Stimulated activated effector memory CD8-positive, alpha-beta T cell treated with anti-CD3 and anti-CD28 coated beads, Interleukin-12 subunit alpha, Interleukin-12 subunit beta, amount 100 ng/mL, for 72 hours (primary cell): Measurements from ENCODE around the gene PTPRM.

Experiments
- ATAC-seq: fragments of 150-1000 bp; cut with Tn5 transposase; 2 replicates; pipeline ENCODE4 v1.10.0; 2021
- DNase-seq, 2 donors: peaks; one replicate each; pipeline ENCODE4 v3.0.0; 2021 to 2022; ENCODE audit warnings: low spot score in 2 of 2
- H3K27ac Mint-ChIP-seq: one replicate; pipeline ENCODE4 v1.8.0; 2022; ENCODE audit warnings: mild to moderate bottlenecking, mixed read lengths
- H3K36me3 Mint-ChIP-seq: one replicate; pipeline ENCODE4 v1.8.0; 2022; ENCODE audit warnings: mild to moderate bottlenecking, mixed read lengths
- H3K4me1 Mint-ChIP-seq: one replicate; pipeline ENCODE4 v1.8.0; 2022; ENCODE audit warnings: mixed read lengths
- H3K4me3 Mint-ChIP-seq: one replicate; pipeline ENCODE4 v1.8.0; 2022; ENCODE audit warnings: mild to moderate bottlenecking, mixed read lengths
- H3K9me3 Mint-ChIP-seq: one replicate; pipeline ENCODE4 v1.8.0; 2022; ENCODE audit warnings: mixed read lengths

PTPRM gene

DNA sequence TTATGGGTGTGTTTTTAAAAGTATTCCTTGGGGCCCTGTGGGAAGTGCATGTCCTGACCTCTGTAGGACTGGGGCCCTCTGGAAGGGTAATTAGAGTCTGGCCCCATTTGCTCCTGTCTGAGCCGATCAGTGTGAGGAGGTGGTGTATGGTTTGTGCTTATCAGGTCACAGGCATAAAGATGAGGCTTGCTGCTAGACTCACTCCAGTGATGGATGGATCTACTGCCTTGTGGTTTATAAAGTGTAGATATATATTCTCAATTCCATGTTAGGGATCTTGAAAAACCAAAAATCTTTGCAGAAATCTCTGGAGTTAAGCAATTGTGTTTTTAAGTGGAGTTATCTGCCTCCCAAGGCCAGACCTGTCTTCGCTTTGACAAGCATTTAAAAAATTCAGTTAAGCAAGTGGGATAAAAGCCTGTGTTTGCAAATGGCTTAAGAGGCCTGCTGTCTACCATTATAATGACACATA is 182.4 kb downstream of the PTPRM start:
- no peak for ATAC-seq
- H3K9me3 Mint-ChIP-seq, result peaks cover 12% of the 10 kb centered on the region
- H3K27ac Mint-ChIP-seq, result no peak overlapping the region
- no peaks in the 10 kb centered on the region for H3K36me3 Mint-ChIP-seq
- no peak overlapping the region for H3K4me3 Mint-ChIP-seq
- DNase-seq, result no peak
- H3K4me1 Mint-ChIP-seq, result no peaks in the 10 kb centered on the region

GRCh38 chr18:7750095-7750663 is 183.1 kb downstream of the PTPRM start:
- ATAC-seq, result no peak
- H3K9me3 Mint-ChIP-seq, result peaks cover 12% of the 10 kb centered on the region
- no peaks in the 10 kb centered on the region for H3K36me3 Mint-ChIP-seq
- H3K4me1 Mint-ChIP-seq, result no peaks in the 10 kb centered on the region
- H3K27ac Mint-ChIP-seq, result no peak overlapping the region
- no peak overlapping the region for H3K4me3 Mint-ChIP-seq
- DNase-seq, result no peak

DNA sequence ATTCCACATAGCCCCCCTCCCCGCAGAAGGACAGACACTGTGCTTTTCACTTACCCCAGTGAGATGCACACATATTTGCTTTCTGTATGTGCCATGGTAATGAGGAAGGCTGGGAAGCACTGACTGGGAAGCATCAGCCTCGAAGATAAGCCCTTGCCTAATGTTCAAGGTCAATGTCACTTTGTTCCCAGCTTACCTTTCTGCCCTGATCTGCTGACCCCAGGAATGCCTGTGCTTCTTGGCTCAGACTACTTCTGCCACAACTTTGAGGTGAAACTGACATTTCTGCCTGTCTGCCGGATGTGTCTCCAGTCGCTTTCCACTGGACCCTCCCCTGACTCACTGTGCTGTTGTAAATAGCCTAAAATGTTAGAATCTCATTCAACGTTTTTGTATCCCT is 183.8 kb downstream of the PTPRM start:
- ATAC-seq (no peak), DNase-seq (no peak)
- H3K4me3 Mint-ChIP-seq, result no peak overlapping the region
- no peaks in the 10 kb centered on the region for H3K36me3 Mint-ChIP-seq
- H3K9me3 Mint-ChIP-seq, result peaks cover 5% of the 10 kb centered on the region
- no peaks in the 10 kb centered on the region for H3K4me1 Mint-ChIP-seq
- H3K27ac Mint-ChIP-seq, result no peak overlapping the region

- DNase-seq, result no peak
- Mint-ChIP-seq H3K27ac (no peak overlapping the region), H3K9me3 (peaks cover 7% of the 10 kb centered on the region), H3K4me1 (no peaks in the 10 kb centered on the region), H3K36me3 (no peaks in the 10 kb centered on the region), H3K4me3 (no peak overlapping the region)
- ATAC-seq, result no peak
These were observed 187.1 kb downstream of the PTPRM start for GRCh38 chr18:7754258-7754657.

- DNase-seq (no peak), ATAC-seq (no peak)
- Mint-ChIP-seq H3K36me3 (no peaks in the 10 kb centered on the region), H3K27ac (no peak overlapping the region), H3K4me3 (no peak overlapping the region), H3K4me1 (no peaks in the 10 kb centered on the region), H3K9me3 (peaks cover 7% of the 10 kb centered on the region)
These were observed 187.6 kb downstream of the PTPRM start for GRCh38 chr18:7754725-7755181.

DNA sequence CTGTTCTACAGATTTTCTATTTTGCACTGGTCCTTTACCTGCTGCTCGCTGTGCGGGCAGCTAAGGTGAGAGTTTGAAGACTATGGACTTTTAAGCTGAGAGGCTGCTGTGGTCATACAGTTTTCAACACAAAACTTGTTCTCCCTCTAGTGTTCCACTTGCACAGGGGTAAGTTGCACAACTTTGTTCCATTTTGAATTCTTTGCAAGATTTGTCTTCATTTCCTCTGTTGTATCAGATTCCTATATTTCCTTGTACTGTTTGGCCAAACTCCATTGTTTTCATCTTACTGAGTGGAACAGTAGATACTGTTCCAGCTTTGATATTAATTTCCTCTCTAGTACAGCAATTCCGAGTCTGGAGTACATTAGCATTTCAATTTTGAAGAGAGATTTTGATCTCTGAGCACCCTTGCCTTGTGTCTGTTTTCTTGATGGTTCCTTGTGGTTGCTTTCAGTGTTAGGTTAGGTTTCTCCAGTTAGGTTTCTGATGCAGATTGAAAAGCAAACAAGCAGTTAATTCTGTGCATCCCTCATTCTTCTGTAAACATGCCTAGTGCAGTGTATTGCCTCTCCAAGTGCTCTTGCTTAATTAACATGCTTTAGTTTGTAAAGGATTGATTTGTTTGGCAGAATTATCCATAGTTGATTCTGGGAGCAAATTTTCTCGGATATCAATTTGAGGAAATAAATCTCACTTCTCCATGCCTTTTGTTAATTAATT is 188.8 kb downstream of the PTPRM start:
- DNase-seq (no peak), ATAC-seq (no peak)
- Mint-ChIP-seq H3K4me1 (no peaks in the 10 kb centered on the region), H3K4me3 (no peak overlapping the region), H3K36me3 (no peaks in the 10 kb centered on the region), H3K27ac (no peak overlapping the region), H3K9me3 (peaks cover 7% of the 10 kb centered on the region)

DNA sequence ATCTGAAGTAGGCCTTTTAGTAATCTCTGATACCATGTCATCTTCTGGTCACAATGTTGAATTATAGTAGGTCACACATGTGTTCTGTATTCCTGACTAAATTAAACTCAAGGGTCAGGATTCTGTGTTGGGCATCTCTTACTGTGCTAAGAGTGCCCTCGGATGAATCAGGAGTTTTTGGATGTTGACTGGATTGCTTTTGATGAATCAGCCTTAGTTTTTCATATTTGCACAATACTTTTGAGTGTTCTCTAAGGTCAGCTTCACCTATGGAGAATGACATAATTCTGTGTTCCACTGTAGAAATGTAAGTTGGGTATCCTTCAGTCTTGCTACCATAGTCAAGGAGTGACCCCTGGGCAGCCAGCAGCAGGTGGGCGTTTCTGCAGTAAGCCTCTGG is 190.1 kb downstream of the PTPRM start:
- Mint-ChIP-seq H3K4me1 (no peaks in the 10 kb centered on the region), H3K9me3 (peaks cover 7% of the 10 kb centered on the region), H3K27ac (no peak overlapping the region), H3K36me3 (no peaks in the 10 kb centered on the region), H3K4me3 (no peak overlapping the region)
- DNase-seq, result no peak
- ATAC-seq, result no peak

GRCh38 chr18:7758764-7759163 is 191.6 kb downstream of the PTPRM start:
- peaks cover 9% of the 10 kb centered on the region for H3K9me3 Mint-ChIP-seq
- H3K36me3 Mint-ChIP-seq, result no peaks in the 10 kb centered on the region
- H3K4me1 Mint-ChIP-seq, result no peaks in the 10 kb centered on the region
- no peak overlapping the region for H3K4me3 Mint-ChIP-seq
- no peak for DNase-seq
- H3K27ac Mint-ChIP-seq, result no peak overlapping the region
- ATAC-seq, result no peak

DNA sequence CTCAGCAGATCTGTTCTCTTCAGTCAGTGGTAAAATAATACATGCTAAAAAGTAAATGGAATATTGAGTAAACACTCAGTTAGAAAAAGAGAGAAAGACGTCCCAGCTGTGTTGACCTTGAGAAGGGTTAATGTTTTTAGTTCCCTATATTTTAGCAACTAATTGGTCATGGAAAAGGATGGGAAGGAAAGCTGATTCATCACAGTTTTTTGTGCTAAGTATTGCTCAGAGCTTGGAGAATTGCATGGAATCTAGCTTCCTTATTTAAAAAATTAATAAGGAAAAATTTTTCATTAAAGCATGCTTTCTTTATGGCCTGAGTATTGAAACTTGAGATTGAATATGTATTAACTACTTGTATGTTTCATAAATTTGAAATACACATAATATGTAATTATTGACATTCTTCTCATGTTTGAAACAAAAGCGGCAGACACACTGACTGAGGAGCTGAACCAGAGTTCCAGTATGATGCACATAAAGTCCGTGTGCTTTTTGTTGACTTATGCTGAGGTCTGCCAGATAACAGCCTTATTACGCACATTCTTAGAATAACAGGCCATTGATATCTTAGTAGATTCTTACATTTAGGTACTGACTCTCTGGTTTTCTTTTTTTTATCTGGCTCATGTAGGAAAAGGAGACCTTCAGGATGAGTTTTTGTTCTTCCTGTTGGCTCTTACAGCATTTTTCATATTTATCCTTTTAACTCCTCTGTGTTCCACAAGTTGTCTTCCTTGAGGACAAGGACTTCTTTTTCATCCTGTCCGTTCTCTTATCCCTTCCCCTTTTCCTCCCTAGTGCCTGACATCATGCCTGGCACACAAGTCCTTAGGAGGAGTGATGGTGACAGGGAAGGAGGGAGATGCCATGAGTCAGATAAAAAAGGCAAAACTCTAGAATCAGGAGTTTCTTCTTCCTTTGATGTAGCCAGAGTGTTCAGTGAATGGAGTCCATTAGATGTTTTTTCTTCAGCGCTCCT is 194.1 kb downstream of the PTPRM start:
- Mint-ChIP-seq H3K4me1 (no peaks in the 10 kb centered on the region), H3K9me3 (peaks cover 7% of the 10 kb centered on the region), H3K4me3 (no peak overlapping the region), H3K36me3 (no peaks in the 10 kb centered on the region), H3K27ac (no peak overlapping the region)
- no peak for DNase-seq
- no peak for ATAC-seq

GRCh38 chr18:7764405-7764804 is 197.3 kb downstream of the PTPRM start:
- no peak for ATAC-seq

GRCh38 chr18:7766346-7766745 is 199.2 kb downstream of the PTPRM start:
- H3K4me1 Mint-ChIP-seq, result no peaks in the 10 kb centered on the region
- DNase-seq, result no peak

More at GRCh38 chr18:7764405-7764804, 197.3 kb downstream of the PTPRM start:
- H3K36me3 Mint-ChIP-seq, result no peaks in the 10 kb centered on the region
- no peaks in the 10 kb centered on the region for H3K4me1 Mint-ChIP-seq
- H3K4me3 Mint-ChIP-seq, result no peak overlapping the region
- DNase-seq, result no peak
- H3K9me3 Mint-ChIP-seq, result peaks cover 4% of the 10 kb centered on the region
- no peak overlapping the region for H3K27ac Mint-ChIP-seq

DNA sequence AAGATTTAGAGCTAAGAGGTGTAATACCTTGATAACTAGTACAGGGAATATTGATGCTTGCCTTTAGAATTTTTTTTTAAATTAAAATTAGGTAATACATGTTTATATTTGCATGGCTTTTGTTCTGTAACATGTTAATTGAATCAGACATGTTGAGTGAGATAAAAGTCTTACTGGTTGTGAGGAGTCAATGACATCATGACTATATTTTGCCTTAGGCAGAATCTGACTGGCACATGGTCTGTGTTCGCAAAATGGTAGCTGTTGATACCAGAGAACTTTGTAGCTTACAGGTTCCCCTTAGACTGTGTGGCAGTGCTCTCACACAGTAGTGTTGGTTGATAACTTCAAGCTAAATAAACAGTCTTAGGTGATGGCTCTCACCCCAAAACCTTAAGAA is 199.7 kb downstream of the PTPRM start:
- ATAC-seq (no peak), DNase-seq (no peak)
- no peak overlapping the region for H3K4me3 Mint-ChIP-seq
- H3K27ac Mint-ChIP-seq, result no peak overlapping the region
- peaks cover 4% of the 10 kb centered on the region for H3K9me3 Mint-ChIP-seq
- H3K4me1 Mint-ChIP-seq, result no peaks in the 10 kb centered on the region
- H3K36me3 Mint-ChIP-seq, result no peaks in the 10 kb centered on the region

More at GRCh38 chr18:7766346-7766745, 199.2 kb downstream of the PTPRM start:
- H3K9me3 Mint-ChIP-seq, result peaks cover 4% of the 10 kb centered on the region
- H3K27ac Mint-ChIP-seq, result no peak overlapping the region
- no peaks in the 10 kb centered on the region for H3K36me3 Mint-ChIP-seq
- no peak overlapping the region for H3K4me3 Mint-ChIP-seq
- peak; percentile 11 for ATAC-seq

DNA sequence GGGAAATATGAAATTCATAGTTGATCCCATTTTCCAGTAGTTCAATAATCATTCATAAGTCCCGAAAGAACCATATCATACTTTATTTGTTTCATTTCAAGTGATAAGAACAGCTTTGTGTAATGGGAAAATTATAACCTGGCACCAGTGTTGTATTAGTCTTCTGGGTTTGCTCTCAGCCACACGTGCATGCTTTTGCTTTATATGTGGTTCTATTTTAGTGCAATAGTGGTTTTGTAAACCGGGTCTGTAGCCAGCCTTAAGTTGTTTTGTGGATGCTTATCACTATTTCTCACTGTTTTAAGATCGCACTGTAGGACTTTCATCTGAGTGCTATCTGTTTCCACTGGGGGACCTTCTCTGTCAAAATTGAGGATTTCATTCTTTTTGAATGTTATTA is 203.8 kb downstream of the PTPRM start:
- H3K36me3 Mint-ChIP-seq, result no peaks in the 10 kb centered on the region
- H3K4me3 Mint-ChIP-seq, result no peak overlapping the region
- DNase-seq, result no peak
- H3K9me3 Mint-ChIP-seq, result no peaks in the 10 kb centered on the region
- H3K4me1 Mint-ChIP-seq, result no peaks in the 10 kb centered on the region
- no peak overlapping the region for H3K27ac Mint-ChIP-seq
- ATAC-seq, result no peak

DNA sequence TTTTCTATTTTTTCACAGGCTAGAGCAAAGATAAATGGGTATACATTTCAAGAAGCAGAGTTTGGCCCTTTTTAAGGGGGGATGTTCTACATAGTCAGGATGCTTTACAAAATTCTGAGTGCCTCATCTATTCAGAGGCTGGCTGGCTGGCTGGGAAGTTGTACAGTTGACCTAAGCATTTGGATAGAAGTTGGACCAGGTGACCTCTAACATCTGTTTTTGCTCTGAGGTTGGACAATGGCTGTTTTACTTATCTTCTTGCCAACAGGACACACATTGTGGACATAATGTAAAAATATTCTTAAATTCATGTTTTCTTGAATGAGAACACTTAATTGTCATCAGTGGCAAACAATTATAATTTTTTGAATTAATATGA is 205.4 kb downstream of the PTPRM start:
- no peak for ATAC-seq
- Mint-ChIP-seq H3K4me3 (no peak overlapping the region), H3K27ac (no peak overlapping the region), H3K9me3 (no peaks in the 10 kb centered on the region), H3K36me3 (no peaks in the 10 kb centered on the region), H3K4me1 (no peaks in the 10 kb centered on the region)
- DNase-seq, result no peak

GRCh38 chr18:7772951-7773350 is 205.8 kb downstream of the PTPRM start:
- no peak for ATAC-seq
- no peaks in the 10 kb centered on the region for H3K36me3 Mint-ChIP-seq
- no peaks in the 10 kb centered on the region for H3K9me3 Mint-ChIP-seq
- DNase-seq, result no peak
- no peak overlapping the region for H3K4me3 Mint-ChIP-seq
- no peak overlapping the region for H3K27ac Mint-ChIP-seq
- no peaks in the 10 kb centered on the region for H3K4me1 Mint-ChIP-seq
